T-helper 2 cell treated with Interferon-gamma antibody and Interleukin-4, amounts not matched to agents 5 μg/mL and 100 μg/mL, for 36 hours (primary cell): ENCODE data around the gene CALHM2.

Experiments used
- DNase-seq: peaks from one replicate; pipeline ENCODE4 v3.0.0; 2021; ENCODE audit warnings: low spot score
- H3K27ac Mint-ChIP-seq: one replicate; pipeline ENCODE4 v1.8.0; 2021; ENCODE audit warnings: mild to moderate bottlenecking, mixed read lengths
- H3K27me3 Mint-ChIP-seq: one replicate; pipeline ENCODE4 v1.8.0; 2021; ENCODE audit warnings: low read depth, mixed read lengths
- H3K36me3 Mint-ChIP-seq: one replicate; pipeline ENCODE4 v1.8.0; 2021; ENCODE audit warnings: low read depth, mixed read lengths
- H3K4me1 Mint-ChIP-seq: one replicate; pipeline ENCODE4 v1.8.0; 2021; ENCODE audit warnings: low read depth, mixed read lengths
- H3K4me3 Mint-ChIP-seq: one replicate; pipeline ENCODE4 v1.8.0; 2022; ENCODE audit warnings: mild to moderate bottlenecking, moderate library complexity, mixed read lengths
- H3K9me3 Mint-ChIP-seq: one replicate; pipeline ENCODE4 v1.8.0; 2021; ENCODE audit warnings: mixed read lengths

The CALHM2 gene

GRCh38 chr10:103451831-103452505 lies at the start of gene CALHM2:
Gene CALHM2 (minus strand): TSS chr10:103452370. CDS start chr10:103449941, 2,429 bp downstream.
- Mint-ChIP-seq H3K27me3 (no peaks in the 10 kb centered on the region), H3K4me3 (peak within 1 kb of the TSS; percentile 94), H3K4me1 (peaks cover 45% of the 10 kb centered on the region), H3K36me3 (peaks cover 41% of the 10 kb centered on the region), H3K27ac (peak within 1 kb of the TSS; percentile 86), H3K9me3 (no peaks in the 10 kb centered on the region)
- peak; percentile 60 for DNase-seq

GRCh38 chr10:103501186-103501585 lies 49.0 kb upstream of the CALHM2 start:
- Mint-ChIP-seq H3K27ac (no peak overlapping the region), H3K36me3 (no peaks in the 10 kb centered on the region), H3K9me3 (no peaks in the 10 kb centered on the region), H3K4me1 (peaks cover 22% of the 10 kb centered on the region), H3K4me3 (no peak overlapping the region), H3K27me3 (peaks cover 65% of the 10 kb centered on the region)
- DNase-seq = no peak

DNA sequence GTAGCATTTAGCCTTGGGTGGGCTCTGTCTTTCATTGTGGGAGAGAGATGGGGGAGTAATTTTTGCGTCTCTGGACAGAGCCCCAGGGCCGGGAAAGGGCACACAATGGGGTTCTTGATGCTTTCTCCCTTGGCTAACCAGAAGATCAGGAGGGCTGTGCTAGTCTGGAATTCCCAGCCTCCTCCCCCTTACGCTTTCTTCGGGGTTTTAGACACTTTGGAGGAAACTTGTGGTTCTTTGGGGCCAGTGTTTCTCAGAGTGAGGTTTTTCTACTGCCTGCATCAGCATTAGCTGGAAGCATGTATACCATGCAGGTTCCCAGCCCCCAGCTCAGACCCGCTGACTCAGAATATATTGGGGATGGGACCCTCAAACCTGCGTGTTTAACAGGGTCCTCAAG lies 48.3 kb upstream of the CALHM2 start:
- peaks cover 22% of the 10 kb centered on the region for H3K4me1 Mint-ChIP-seq
- no peaks in the 10 kb centered on the region for H3K36me3 Mint-ChIP-seq
- H3K9me3 Mint-ChIP-seq = no peaks in the 10 kb centered on the region
- H3K27me3 Mint-ChIP-seq = peaks cover 65% of the 10 kb centered on the region
- H3K27ac Mint-ChIP-seq = no peak overlapping the region
- DNase-seq = no peak
- H3K4me3 Mint-ChIP-seq = no peak overlapping the region

GRCh38 chr10:103499881-103500280 lies 47.7 kb upstream of the CALHM2 start:
- DNase-seq = no peak
- H3K4me3 Mint-ChIP-seq = no peak overlapping the region

DNA sequence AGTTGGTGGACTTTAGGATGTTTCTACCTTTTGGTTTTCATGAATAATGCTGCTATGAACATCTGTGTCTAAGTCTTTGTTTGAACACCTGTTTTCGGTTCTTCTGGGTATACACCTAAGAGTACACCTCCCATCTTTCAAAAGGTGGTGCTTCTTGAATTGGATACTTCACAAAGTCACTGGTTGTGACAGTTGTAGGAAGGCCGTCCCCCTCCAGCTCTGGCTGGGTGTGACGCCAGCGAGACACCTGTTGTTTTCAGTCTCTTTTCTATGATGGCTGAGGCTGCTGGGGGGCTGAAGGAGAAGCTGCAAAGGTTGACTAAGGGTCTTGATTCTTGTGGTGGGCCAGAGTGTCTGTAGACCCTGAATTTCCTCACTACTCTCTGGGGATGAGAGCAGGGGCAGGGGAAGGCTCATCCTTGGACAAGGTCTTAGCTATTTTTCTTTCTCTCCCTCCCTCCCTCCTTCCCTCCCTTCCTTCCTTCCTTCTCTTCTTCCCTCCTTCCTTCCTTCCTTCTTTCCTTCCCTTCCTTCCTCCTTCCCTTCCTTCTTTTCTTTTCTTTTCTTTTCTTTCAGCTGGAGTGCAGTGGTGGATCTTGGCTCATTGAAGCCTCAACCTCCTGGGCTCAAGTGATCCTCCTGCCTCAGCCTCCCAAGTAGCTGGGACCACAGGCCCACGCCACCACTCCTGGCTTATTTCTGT lies 46.9 kb upstream of the CALHM2 start:
- no peak overlapping the region for H3K27ac Mint-ChIP-seq
- H3K36me3 Mint-ChIP-seq = no peaks in the 10 kb centered on the region
- no peaks in the 10 kb centered on the region for H3K9me3 Mint-ChIP-seq
- peaks cover 75% of the 10 kb centered on the region for H3K27me3 Mint-ChIP-seq
- peaks cover 18% of the 10 kb centered on the region for H3K4me1 Mint-ChIP-seq
- H3K4me3 Mint-ChIP-seq = no peak overlapping the region
- DNase-seq = no peak

More at GRCh38 chr10:103499881-103500280, 47.7 kb upstream of the CALHM2 start:
- Mint-ChIP-seq H3K27me3 (peaks cover 71% of the 10 kb centered on the region), H3K27ac (no peak overlapping the region), H3K4me1 (peaks cover 22% of the 10 kb centered on the region), H3K9me3 (no peaks in the 10 kb centered on the region), H3K36me3 (no peaks in the 10 kb centered on the region)

- peaks cover 78% of the 10 kb centered on the region for H3K27me3 Mint-ChIP-seq
Observed at GRCh38 chr10:103497161-103497915, 45.2 kb upstream of the CALHM2 start.

DNA sequence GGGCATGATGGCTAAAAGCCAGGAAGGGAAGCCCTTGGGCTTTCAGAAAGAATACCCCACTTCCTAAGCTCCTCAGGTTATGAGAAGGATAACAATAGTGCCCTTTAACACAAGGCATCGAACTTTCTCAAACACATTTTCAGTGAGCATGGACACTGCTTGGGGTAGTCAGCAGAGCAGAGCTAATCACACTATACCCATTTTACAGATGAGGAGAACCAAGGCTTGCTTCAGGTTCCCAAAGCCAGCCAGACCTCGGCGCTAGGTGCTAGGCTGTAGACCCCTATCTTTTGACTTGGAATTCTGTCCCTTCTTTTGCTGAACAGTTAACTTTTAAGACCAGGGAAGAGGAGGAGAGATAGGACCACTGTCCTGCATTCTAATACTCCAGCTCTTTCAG lies 43.2 kb upstream of the CALHM2 start:
- Mint-ChIP-seq H3K36me3 (no peaks in the 10 kb centered on the region), H3K27ac (no peak overlapping the region), H3K4me3 (peak overlapping the region; percentile 60)

More at GRCh38 chr10:103497161-103497915, 45.2 kb upstream of the CALHM2 start:
- Mint-ChIP-seq H3K36me3 (no peaks in the 10 kb centered on the region), H3K4me1 (peaks cover 19% of the 10 kb centered on the region), H3K27ac (no peak overlapping the region), H3K4me3 (no peak overlapping the region), H3K9me3 (no peaks in the 10 kb centered on the region)
- DNase-seq = no peak

GRCh38 chr10:103493916-103494877 lies 42.0 kb upstream of the CALHM2 start:
- DNase-seq = peak; percentile 36
- Mint-ChIP-seq H3K4me1 (peaks cover 9% of the 10 kb centered on the region), H3K4me3 (peak overlapping the region; percentile 60), H3K27ac (no peak overlapping the region), H3K27me3 (peaks cover 68% of the 10 kb centered on the region), H3K36me3 (no peaks in the 10 kb centered on the region), H3K9me3 (no peaks in the 10 kb centered on the region)

More for the DNA sequence above, 43.2 kb upstream of the CALHM2 start:
- peaks cover 9% of the 10 kb centered on the region for H3K4me1 Mint-ChIP-seq
- peaks cover 73% of the 10 kb centered on the region for H3K27me3 Mint-ChIP-seq
- no peaks in the 10 kb centered on the region for H3K9me3 Mint-ChIP-seq
- no peak for DNase-seq

GRCh38 chr10:103493362-103493915 lies 41.3 kb upstream of the CALHM2 start, which contains the start of gene NEURL1:
Gene NEURL1 (plus strand): TSS chr10:103493705. CDS start chr10:103494388, 683 bp downstream.
- Mint-ChIP-seq H3K4me1 (peaks cover 9% of the 10 kb centered on the region), H3K9me3 (no peaks in the 10 kb centered on the region), H3K27ac (no peak within 1 kb of the TSS), H3K27me3 (peaks cover 64% of the 10 kb centered on the region), H3K4me3 (peak within 1 kb of the TSS; percentile 85), H3K36me3 (no peaks in the 10 kb centered on the region)
- DNase-seq = peak; percentile 36

- Mint-ChIP-seq H3K36me3 (no peaks in the 10 kb centered on the region), H3K27me3 (peaks cover 67% of the 10 kb centered on the region), H3K4me3 (peak overlapping the region; percentile 85), H3K27ac (no peak overlapping the region), H3K4me1 (peaks cover 9% of the 10 kb centered on the region), H3K9me3 (no peaks in the 10 kb centered on the region)
- DNase-seq = no peak
Observed at GRCh38 chr10:103492655-103493261, 40.6 kb upstream of the CALHM2 start.

- H3K36me3 Mint-ChIP-seq = no peaks in the 10 kb centered on the region
- peak overlapping the region; percentile 85 for H3K4me3 Mint-ChIP-seq
Observed at GRCh38 chr10:103491729-103492364, 39.7 kb upstream of the CALHM2 start.

DNA sequence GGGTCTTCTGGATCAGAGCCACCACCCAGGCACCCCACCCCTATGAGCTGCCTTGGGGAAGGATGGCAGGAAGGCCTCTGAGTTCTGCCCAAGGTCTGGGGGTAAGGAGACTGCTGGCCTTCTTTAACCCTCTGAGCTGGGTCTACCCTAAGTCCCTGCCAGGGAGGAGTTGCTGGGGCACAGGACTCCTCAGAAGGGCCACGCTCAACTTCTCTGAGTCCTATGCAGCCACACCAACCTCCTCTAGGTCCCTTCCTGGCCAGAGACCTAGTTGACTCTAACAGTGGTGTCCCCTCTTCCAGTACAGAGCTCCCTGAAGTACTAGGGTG lies 38.8 kb upstream of the CALHM2 start:
- H3K27ac Mint-ChIP-seq = no peak overlapping the region
- no peak for DNase-seq
- H3K36me3 Mint-ChIP-seq = no peaks in the 10 kb centered on the region
- H3K9me3 Mint-ChIP-seq = no peaks in the 10 kb centered on the region
- H3K4me1 Mint-ChIP-seq = peaks cover 9% of the 10 kb centered on the region
- H3K27me3 Mint-ChIP-seq = peaks cover 51% of the 10 kb centered on the region
- H3K4me3 Mint-ChIP-seq = no peak overlapping the region

More at GRCh38 chr10:103491729-103492364, 39.7 kb upstream of the CALHM2 start:
- no peak overlapping the region for H3K27ac Mint-ChIP-seq
- H3K4me1 Mint-ChIP-seq = peaks cover 9% of the 10 kb centered on the region
- peaks cover 58% of the 10 kb centered on the region for H3K27me3 Mint-ChIP-seq
- no peaks in the 10 kb centered on the region for H3K9me3 Mint-ChIP-seq
- DNase-seq = no peak
